Erythroblast (primary cell): Measurements from ENCODE around the gene DUSP10.
A peak's percentile ranks its signal among the peaks of the same experiment; 100 is the strongest.

Experiments used
- GATA1 ChIP-seq: IDR thresholded peaks from 2 replicates; pipeline ENCODE4 v1.6.1; 2011; ENCODE audit warnings: low read depth, mild to moderate bottlenecking, control low read depth, low read length, moderate library complexity
- POLR2A ChIP-seq: IDR thresholded peaks from 2 replicates; pipeline ENCODE4 v1.6.1; 2011; ENCODE audit warnings: mild to moderate bottlenecking, low read length

DNA sequence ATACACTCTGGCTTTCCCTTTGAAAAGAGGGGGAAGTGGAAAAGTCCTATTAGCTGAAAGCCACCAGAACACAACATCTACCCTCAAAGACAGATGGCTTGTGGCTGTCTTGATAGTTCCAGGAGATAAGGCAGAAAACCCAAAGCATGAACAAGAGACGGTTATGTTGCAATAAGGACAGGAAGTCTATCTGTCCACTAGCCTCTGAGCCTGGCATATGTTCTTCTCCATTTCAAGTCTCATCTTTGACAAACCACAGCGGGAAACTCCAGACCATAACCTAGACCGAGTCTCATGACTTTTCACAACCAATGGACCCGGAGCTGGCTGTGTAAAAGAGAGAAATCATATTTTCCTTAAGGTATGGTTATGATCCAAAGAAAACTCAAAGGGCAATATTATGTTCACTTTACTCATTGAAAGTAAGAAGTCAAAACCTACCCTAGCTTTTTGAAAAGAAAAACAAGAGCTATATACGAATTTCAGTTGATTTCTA lies 33.8 kb downstream of the DUSP10 start:
- TF ChIP-seq POLR2A: peak; percentile 59
- no peak for TF ChIP-seq GATA1
